GM21723 (cell line): ENCODE measurements around the gene WHRN.

Source experiments
- ATAC-seq: cut with Tn5 transposase; IDR thresholded peaks from one replicate; pipeline ENCODE4 v1.9.1; 2021; ENCODE audit warnings: mild to moderate bottlenecking, moderate library complexity; ENCODE audit not compliant: unreplicated experiment

The WHRN gene

DNA sequence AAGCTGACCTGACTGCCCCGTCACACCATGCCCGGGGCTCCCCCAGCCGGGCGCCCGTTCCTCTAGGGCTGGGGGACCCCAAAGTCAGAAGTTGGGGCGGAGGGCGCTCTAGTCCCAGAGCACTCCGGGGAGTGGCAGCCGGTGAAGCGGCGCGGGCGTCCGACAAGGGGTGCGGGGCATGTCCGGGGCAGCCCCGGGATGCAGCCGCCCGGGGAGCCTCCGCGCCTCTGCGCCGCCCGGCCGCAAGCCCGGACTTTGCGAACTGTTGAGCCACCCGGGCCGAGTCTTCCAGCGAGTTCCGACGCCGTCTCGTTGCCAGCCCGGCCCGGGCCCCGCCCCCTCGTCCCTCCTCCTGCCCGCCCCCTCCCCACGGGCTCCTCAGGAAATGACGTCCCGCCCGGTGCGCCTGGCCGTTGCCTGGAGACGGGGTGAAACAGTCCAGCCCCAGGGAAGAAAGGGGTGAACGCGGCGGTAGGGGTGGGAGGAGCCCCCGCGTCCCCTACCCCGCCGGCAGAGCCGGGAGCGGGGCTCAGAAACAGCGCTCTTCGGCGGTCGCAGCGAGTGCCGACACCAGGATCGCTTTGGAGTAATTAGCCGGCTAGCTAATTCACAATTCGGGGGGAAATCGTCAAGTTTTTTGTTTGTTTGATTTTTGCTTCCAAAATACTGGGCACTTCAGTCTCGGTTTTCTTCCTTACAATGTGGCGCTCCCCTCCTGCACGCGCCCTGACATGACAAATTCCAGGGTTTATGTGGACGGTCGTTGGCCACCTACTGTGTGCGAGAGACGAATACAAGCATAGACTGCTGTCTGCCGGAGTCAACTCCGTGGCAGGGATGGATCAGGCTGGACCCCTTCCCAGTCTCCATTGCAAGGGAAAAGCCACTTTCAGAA, at the start of gene WHRN:
Gene WHRN, minus strand, starts transcription at position 287 of the 895 bp plus-strand sequence. CDS start 672 bp downstream, outside the sequence.
- ATAC-seq: peak; percentile 83

DNA sequence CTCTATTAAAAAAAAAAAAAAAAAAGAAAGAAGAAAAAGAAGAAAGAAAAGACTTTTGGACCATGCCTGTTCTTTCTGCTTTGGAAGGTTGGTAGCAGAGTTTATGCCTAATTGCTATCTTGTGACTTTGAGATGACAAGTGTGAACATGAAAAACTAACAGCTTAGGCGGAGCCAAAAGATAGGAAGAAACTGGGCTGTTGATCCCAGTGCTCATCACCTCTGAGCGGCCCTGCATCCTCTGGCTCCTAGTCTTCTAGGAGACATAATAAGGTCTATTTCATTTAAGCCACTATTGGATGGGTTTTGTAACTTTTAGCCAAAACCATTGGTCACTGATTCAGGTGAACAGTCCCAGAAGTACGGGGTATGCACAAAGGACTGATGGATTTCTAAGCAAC, 47.9 kb upstream of the WHRN start:
- ATAC-seq: no peak

DNA sequence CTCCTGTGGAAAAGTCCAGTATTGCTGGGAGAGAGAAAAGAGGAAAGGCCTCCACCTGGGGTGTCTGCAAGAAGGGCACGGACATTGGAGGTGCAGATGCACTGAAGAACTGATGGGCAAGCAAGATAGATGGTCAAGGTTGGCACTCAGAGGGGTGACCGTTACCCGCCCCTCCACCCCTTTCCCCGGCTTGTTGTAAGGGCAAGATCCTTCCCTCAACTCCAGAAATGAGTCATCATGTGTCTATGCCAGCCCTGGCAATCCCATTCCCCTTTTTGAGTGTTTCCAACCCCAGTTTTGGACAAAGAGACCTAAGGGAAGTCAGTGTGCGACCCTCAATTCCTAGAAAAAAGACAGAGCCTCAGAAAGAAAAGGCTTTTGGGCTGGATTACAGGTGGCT, 47.4 kb upstream of the WHRN start:
- ATAC-seq: no peak

DNA sequence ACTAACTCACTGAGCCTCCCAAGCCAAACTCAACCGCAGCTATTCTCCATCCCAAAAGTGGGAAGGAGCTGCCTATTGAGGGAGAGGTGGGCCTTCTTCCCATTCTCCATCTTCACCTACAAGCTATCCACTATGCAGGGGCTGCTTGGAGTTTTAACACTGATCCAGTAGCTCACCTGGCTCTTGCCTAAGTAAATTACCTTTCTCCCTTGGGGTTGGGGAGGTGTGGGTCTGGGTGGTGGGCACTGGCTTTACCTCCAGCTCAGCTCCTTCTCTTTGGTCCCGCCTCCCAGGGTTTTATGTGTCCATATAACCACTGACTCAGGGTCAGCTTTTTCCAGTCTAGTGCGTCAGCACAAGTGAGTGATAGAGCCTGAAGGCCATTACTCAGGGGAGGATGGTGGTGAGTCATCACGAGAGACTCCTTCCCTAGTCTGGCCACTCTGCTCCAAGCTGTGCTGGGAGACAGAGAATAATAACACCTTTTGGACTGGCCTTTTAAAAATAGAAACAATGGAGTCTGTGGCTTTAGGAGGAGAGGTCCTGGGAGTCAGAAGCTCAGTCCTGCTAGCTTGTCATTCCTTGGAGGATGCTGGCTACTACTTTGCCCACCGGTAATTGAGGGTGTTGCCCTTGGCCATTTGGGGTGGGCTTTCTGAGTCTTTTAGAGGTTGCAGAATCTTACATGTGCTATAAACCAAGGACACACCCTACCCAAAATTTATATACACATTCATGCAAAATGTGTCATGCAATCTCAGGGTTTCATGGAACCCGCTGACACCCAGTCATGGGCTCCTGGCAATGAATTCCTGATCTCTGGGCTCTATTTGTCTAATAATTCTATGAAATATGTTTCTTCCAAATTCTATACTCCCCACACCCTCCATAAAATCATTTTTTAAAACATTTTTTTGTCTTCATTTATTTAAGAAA, 46.7 kb upstream of the WHRN start:
- ATAC-seq: no peak

DNA sequence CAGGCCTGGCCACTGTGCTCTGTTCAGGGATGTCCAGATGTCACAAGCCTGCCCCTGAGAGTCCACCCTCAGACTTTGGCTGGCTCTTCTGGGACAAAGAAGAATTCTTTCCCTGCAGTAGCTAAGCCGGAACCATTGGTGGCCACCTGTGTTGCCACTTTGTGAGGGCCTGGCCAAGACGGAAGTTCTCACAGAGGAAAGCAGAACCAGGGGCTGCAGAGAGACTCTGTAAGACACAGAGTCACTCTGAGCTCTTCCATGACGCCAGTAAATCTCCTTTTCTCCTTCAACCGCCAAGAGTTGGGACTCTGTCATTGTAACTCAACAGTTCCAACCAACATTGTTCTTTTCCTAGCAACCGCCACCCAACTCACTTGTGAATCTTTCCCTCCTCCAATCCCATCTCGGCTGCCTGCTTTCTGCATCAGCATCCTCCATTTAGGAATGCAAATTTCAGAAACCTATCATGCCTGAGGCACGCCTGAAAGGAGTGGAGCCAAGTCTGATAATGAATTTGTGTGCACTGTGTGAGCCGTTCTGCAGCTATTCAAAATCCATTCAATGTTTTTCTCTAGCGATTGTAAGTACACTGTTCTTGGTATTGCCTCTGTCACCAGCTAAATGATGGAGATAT, 44.5 kb upstream of the WHRN start:
- no peak for ATAC-seq

DNA sequence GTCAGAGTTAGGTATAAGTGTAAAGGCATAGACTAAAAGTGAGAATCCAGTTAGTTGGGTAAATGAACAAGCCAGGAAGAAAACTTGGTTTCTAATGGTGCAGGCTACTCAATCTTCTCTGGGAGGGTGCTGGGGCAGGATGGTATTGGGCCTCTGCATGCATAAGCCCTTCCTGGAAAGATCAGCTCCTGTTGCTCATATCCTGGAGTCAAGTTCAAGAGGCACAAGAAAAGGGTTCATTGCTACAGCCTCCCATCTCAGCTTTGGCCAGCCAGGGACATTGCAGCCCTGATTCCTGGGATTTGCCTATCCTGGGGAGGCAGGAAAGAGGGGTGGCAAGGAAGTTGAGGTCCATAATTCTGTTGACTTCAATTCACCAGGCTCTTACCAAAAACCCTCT, 41.6 kb upstream of the WHRN start:
- ATAC-seq: no peak

DNA sequence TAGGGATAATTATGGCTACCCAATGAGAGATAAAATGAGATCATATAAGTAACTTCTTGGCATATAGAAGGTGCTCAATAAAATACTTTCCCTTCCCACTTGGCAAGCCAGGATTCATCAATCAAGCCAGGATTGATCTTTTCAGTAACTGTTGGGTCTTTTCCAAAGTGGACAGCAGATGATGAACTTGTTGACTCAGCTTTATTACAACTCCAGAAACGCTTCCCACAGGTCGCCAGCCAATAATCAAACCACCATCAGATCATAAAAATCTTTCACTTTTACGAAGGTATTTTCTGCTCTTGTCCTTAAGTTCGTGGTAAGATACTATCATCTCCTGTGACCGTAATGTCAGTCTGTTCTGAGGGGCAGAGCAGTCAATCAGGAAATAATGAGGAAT, 39.8 kb upstream of the WHRN start:
- ATAC-seq: no peak

DNA sequence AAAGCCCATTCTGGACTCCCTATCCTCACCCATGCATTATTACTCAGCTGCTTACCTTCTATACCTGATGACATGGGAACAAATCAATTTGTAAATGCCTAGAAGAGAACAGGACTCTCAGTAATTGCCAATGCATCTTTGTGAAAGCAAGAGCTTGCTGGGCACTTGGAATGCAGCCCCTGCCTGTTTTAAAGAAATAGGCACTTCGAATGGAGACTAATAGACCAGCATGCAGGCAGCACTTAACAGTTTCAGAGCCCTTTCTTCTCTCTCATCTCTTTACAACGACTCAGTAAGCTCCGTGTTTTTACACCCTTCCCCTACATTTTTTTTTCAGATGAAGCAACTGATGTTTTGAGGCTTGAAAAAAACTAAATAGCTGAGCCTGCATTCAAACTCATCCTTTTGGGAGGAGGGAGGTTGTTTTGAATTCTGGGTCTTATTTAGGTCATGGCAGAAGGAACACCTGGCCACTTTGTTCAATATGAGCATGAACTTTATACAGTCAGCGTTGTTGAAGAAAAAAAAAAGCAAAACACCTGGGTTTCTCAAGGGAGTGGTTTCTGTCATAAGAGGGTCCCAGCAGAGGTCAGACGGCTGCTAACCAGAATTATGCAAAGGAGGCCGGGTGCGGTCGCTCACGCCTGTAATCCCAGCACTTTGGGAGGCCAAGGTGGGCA, 34.6 kb upstream of the WHRN start:
- ATAC-seq: no peak

DNA sequence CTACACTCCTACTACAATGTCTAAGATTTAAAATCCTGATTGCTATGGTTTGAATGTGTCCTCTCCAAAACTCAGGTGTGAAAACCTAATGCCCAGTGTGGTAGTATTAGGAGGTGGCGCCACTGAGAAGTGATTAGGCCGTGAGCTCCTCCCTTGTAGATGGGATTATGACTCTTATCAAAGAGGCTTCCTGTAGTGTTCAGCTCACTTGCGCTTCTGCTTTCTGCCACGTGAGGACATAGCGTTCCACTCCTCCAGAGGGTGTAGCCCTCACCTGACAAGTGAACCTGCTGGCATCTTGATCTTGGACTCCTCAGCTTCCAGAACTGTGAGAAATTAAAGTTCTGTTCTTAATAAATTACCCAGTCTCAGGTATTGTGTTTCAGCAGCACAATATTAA, 33.0 kb upstream of the WHRN start:
- peak; percentile 68 for ATAC-seq

DNA sequence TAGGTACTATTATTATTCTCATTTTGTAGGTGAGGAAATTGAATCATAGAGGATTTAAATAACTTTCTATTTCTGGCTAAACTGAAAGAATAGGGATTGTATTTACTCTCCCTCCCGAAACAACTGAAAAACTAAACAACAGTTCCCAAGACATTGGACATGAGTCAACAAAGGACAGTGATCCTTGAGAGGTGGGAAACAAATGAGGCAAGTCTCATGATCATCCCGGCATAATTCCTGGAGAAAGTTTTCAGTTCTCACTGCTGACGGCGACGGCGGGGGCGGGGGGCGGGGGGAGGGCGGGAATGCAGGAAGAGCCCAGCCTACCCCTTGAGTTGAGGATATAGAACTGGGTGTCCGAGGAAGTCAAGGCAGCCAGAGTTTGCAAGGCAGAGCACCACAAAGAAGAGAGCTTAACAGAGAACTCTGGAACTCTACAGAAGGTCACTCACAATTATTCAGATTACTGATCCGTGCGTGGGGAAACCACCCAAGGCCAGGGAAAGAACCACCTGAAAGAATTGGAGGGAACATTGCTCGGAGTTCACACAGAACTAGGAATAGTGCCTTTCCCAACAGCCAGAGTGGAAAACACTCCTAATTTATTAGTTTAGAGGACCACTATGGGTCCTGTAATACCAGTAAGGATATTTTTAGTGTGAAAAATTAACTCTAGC, 27.4 kb upstream of the WHRN start:
- ATAC-seq: no peak

DNA sequence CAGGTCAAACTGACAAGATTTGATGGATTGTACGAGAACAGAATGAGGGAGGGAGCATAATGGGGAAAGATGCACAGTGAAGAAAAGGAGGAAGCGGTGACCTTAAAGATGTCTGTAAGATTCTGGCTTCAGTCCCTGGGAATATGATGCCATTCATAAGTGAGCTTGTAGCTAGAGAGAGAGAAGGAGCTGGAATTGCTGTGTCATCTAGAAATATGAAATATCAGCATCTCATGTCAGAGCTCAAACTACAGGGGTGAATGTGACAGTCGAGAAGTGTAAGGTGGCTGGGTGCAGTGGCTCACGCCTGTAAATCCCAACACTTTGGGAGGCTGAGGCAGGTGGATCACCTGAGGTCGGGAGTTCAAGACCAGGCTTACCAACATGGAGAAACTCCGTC, 24.0 kb upstream of the WHRN start:
- ATAC-seq: no peak

DNA sequence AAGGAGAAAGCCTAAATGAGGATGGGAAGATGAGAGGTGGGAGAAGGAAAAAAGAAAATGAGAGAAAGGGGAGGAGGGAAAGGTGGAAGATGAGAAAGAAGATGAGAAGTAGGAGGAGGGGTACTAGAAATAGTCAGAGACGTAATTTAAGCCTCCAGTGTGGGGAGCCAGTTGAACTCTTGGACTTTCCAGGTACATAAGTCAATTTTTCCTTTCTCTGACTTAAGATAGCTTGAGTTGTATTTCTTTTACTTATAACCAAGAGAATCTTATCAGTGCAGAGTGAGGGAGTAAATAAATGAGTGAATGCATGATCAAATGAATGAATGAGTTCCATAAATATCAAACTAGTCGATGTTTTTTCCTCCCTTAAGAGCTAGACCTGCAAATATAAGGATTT, 21.5 kb upstream of the WHRN start:
- ATAC-seq: no peak

DNA sequence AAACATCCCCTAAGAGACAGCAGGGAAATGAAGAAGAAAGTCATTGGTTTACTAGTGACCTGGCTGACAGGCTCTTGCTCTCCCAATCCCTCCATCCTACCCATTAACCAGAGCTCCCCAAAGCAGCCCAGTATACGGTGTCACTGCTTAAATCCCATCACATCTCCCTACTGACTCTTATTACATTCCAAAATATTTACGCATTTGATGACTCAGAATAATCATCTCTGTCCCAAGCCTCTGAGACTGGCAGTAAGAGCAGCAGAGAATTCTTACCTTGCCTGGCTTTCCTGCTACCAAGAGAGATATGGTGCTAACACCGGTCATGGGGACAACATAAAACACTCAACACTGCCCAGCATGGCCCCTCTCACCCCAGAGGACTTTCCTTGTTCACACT, 20.2 kb upstream of the WHRN start:
- ATAC-seq: no peak

DNA sequence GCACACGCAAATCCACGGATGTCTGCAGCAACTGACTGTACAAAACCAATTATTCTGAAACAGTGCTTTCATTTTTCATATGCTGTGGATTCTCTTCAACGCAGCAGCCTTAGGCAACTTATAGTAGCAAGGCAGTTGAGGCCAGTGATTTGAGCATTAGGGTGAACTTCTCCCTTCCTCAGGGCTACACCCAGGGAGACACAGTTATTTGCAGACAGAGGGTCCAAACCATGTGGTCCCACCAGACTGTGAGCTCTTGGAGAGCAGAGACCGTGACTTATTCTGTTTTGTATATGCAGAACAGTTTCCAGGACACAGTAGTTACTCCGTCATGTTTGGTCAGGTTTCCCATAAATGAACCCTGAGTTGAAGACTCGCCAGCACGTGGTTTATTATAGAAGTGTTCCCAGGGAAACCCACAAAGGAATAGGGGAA, 19.0 kb upstream of the WHRN start:
- no peak for ATAC-seq

DNA sequence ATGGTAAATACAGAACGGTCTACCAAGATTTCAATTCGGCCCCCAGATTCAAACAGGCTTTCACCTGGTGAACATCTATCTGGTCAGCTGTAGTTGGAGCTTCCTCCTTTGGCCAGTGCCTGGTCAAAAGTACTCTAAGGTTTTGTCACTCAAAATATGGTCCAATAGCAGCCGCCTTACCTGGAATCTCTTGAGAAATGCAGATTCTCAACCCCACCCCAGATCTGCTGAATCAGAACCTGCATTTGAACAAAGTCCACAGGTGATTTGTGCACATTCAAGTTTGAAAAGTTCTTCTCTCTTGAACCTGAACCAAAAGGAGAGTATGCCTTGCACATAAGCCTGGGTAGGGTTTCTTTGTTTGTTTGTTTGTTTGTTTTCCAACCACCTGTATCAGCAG, 17.6 kb upstream of the WHRN start:
- no peak for ATAC-seq

DNA sequence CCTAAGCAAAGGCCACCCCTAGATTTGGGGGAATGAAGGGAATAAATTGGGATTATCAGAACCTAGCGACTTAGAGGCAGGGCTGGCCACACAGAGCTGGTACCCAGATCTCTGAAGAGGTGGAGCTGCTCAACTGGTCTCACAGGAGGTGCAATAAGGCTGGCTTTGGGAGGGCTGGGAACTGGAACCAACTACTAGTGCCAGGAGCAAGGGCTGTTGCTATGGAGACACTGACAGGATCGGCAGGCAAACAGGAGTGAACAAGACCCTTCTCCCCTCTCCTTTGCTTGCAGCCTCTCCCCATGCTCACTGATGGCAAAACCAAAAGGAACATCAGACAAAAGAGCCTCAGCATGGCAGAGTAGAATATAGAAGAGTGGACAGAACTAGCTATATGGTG, 17.0 kb upstream of the WHRN start:
- no peak for ATAC-seq

DNA sequence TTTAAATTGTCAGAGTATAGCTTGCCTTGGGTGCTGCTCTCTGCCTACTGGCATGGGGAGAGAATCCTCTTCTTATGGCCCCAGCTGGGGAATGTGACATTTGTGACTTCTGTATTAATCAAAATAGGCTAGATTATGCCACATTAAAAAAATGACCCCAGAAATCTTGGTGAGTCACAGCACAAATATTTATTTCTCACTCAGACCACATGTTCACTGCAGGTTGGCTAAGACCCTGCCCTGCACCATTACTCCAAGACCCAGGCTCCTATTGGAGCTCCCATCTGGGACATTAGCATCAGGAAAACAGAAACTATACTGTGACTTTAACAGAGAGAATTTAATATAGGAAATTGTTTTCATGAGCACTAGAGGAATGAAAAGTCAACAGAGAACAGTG, 16.6 kb upstream of the WHRN start:
- no peak for ATAC-seq

DNA sequence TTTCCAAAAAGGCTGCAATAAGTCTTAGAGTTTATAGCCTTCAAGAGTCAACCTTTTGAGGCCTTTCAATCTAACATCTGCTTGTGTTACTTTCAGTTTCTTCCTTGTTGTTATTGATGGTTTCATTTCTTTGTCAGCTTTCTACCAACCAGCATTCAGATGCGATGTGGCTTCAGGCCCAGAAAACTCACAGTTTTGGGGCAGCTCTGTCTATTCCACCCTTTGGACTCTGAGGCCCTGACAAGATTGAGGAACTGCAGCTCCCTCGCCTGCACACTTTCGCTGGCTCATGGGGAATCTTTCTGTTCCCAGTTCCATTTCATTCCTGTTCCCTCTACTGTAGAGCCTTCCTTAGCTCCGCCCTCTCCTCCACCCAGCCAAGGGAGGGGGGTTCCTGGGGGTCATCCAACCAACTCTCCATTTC, 13.3 kb upstream of the WHRN start:
- peak; percentile 90 for ATAC-seq

DNA sequence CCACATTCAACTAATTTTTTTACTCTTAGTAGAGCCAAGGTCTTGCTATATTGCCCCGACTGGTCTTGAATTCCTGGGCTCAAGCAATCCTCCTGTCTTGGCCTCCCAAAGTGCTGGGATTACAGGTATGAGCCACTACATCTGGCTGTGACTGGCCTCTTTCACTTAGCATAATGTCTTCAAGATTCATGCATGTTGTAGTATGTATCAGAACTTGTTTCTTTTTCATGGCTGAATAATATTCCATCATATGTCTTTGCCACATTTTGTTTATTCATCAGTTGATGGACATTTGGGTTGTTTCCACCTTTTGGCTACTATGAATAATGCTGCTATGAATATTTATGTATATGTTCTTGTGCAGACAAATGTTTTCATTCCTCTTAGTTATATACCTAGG, 12.8 kb upstream of the WHRN start:
- no peak for ATAC-seq

DNA sequence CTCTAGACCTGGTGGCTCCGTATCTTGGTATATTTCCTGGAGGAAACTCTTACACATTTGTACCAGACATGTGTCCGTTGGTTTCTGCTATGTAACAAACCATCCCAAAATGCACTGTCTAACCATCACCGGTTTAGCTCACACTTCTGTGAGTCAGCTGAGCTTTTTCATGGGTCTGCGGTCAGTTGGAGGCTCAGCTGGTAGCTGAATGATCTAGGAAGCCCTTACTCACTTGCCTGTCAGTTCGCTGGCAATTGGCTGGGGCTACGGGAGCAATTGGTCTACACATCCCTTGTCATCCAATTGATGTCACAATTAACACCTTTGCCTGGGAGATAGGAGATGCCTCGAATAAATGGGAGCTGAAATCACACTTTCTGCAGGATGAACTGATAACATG, 11.6 kb upstream of the WHRN start:
- no peak for ATAC-seq
